A549 (cell line): ENCODE measurements around the gene OSR1. TPM values are rescaled to one million over a fixed set of nuclear protein-coding genes. Genes with fewer than 3 reads are reported as not detected.

Experiments
- ATAC-seq, 2 experiments: fragments of 200-7000 bp in 1 of 2; fragments of >200 bp in 1 of 2; cut with Nextera tagmentation in 1 of 2; cut with Tn5 transposase in 1 of 2; 3 replicates each; pipeline versions ENCODE4 v1.8.0 to v1.9.1; 2018 to 2020; ENCODE audit warnings: mild to moderate bottlenecking in 1 of 2, moderate library complexity in 1 of 2
- CTCF ChIA-PET: fragments of 300-600 bp; sonication (Branson Sonifier 250); formaldehyde crosslinking; extraction: SDS; loops from one replicate; lab custom pipeline; 2021; ENCODE audit warnings: antibody characterized with exemption, inconsistent platforms; lab: Yijun Ruan, JAX
- POLR2A ChIA-PET: fragments of 350-600 bp; formaldehyde crosslinking; extraction: SDS; loops from one replicate; lab custom pipeline; 2021; ENCODE audit warnings: antibody characterized with exemption, inconsistent platforms; lab: Yijun Ruan, JAX
- DNase-seq, 2 experiments: peaks; one replicate each; pipeline versions ENCODE4 v3.0.0 to v3.0.0-alpha.2; 2011 to 2016; ENCODE audit warnings: low read depth in 1 of 2, low spot score in 1 of 2
- FAIRE-seq: peaks from 2 replicates; lab custom pipeline; 2011; peaks lifted over from hg19 to GRCh38; lab: Jason Lieb, UNC
- H3K27ac ChIP-seq, 2 experiments: fragments of >200 bp; sonication (Bioruptor Twin); formaldehyde crosslinking; 3 replicates each; pipeline ENCODE4 v1.5.1; 2016 to 2017
- H3K4me1 ChIP-seq: fragments of >200 bp; sonication (Bioruptor Twin); formaldehyde crosslinking; 3 replicates; pipeline ENCODE4 v1.6.1; 2016
- H3K4me2 ChIP-seq: fragments of >200 bp; sonication (Bioruptor Twin); formaldehyde crosslinking; 3 replicates; pipeline ENCODE4 v1.6.1; 2016
- H3K4me3 ChIP-seq: fragments of >200 bp; sonication (Bioruptor Twin); formaldehyde crosslinking; 3 replicates; pipeline ENCODE4 v1.5.1; 2016
- H3K9me3 ChIP-seq: fragments of >200 bp; sonication (Bioruptor Twin); formaldehyde crosslinking; 3 replicates; pipeline ENCODE4 v1.6.1; 2016
- CBX2 ChIP-seq: fragments of 200-600 bp; sonication (generic); IDR thresholded peaks from 2 replicates; pipeline ENCODE4 v1.6.1; 2016; ENCODE audit warnings: low read depth, mild to moderate bottlenecking, borderline replicate concordance
- CBX8 ChIP-seq: fragments of 200-600 bp; sonication (generic); IDR thresholded peaks from 2 replicates; pipeline ENCODE4 v1.6.1; 2016
- CEBPB ChIP-seq, 2 experiments: fragments of >200 bp in 1 of 2; sonication (Bioruptor Twin) in 1 of 2; formaldehyde crosslinking in 1 of 2; IDR thresholded peaks; 2 replicates each; pipeline ENCODE4 v1.6.1; 2012 to 2016
- CHD2 ChIP-seq: fragments of 150-350 bp; IDR thresholded peaks from 2 replicates; pipeline ENCODE4 v1.6.1; 2014; ENCODE audit warnings: low read length; ENCODE audit not compliant: partially characterized antibody
- CHD4 ChIP-seq: fragments of 200-600 bp; sonication (generic); IDR thresholded peaks from 2 replicates; pipeline ENCODE4 v1.6.1; 2016; ENCODE audit warnings: antibody characterized with exemption, mild to moderate bottlenecking, borderline replicate concordance
- EHF ChIP-seq: fragments of 250-450 bp; sonication (Bioruptor Pico); IDR thresholded peaks from 2 replicates; pipeline ENCODE4 v1.5.0; 2020; ENCODE audit warnings: mild to moderate bottlenecking
- EHMT2 ChIP-seq: fragments of 200-600 bp; sonication (generic); IDR thresholded peaks from 2 replicates; pipeline ENCODE4 v1.6.1; 2016; ENCODE audit warnings: antibody characterized with exemption, low read depth, mild to moderate bottlenecking, moderate library complexity
- ESRRA ChIP-seq: fragments of 150-350 bp; IDR thresholded peaks from 2 replicates; pipeline ENCODE4 v1.6.1; 2014; ENCODE audit warnings: mild to moderate bottlenecking, low read length, borderline replicate concordance
- FOSL2 ChIP-seq, 2 experiments: fragments of 450-650 bp in 1 of 2; fragments of >200 bp in 1 of 2; sonication (Bioruptor Twin) in 1 of 2; formaldehyde crosslinking; IDR thresholded peaks; 2 replicates each; pipeline versions ENCODE4 v1.5.0 to v1.6.1; 2016 to 2020; ENCODE audit warnings: mild to moderate bottlenecking in 1 of 2, moderate library complexity in 1 of 2
- HDAC2 ChIP-seq: fragments of 200-600 bp; sonication (generic); IDR thresholded peaks from 2 replicates; pipeline ENCODE4 v1.6.1; 2016
- HEYL ChIP-seq: fragments of 250-450 bp; sonication (Bioruptor Pico); IDR thresholded peaks from 2 replicates; pipeline ENCODE4 v1.8.0; 2021; ENCODE audit warnings: mild to moderate bottlenecking, moderate library complexity
- HOXA7 ChIP-seq: fragments of 250-450 bp; sonication (Bioruptor Pico); IDR thresholded peaks from 2 replicates; pipeline ENCODE4 v1.5.0; 2020; ENCODE audit warnings: mild to moderate bottlenecking, moderate library complexity
- JUNB ChIP-seq: fragments of >200 bp; sonication (Bioruptor Twin); formaldehyde crosslinking; IDR thresholded peaks from 2 replicates; pipeline ENCODE4 v1.6.1; 2016
- KDM1A ChIP-seq: fragments of 200-600 bp; sonication (generic); IDR thresholded peaks from 2 replicates; pipeline ENCODE4 v1.6.1; 2016; ENCODE audit warnings: low read depth, mild to moderate bottlenecking
- MAX ChIP-seq: IDR thresholded peaks from 2 replicates; pipeline ENCODE4 v1.6.1; 2012
- MAZ ChIP-seq: fragments of 150-350 bp; IDR thresholded peaks from 2 replicates; pipeline ENCODE4 v1.6.1; 2014; ENCODE audit warnings: antibody characterized with exemption, low read depth, low read length, borderline replicate concordance
- NPAS2 ChIP-seq: fragments of 250-450 bp; sonication (Bioruptor Pico); IDR thresholded peaks from 2 replicates; pipeline ENCODE4 v1.8.0; 2022; ENCODE audit warnings: mild to moderate bottlenecking, moderate library complexity, borderline replicate concordance
- PBX3 ChIP-seq: IDR thresholded peaks from 2 replicates; pipeline ENCODE4 v1.6.1; 2012
- PHF8 ChIP-seq: fragments of 200-600 bp; sonication (generic); IDR thresholded peaks from 2 replicates; pipeline ENCODE4 v1.6.1; 2016; ENCODE audit warnings: low read depth, mild to moderate bottlenecking, antibody characterized with exemption, moderate library complexity, borderline replicate concordance
- POLR2A ChIP-seq: IDR thresholded peaks from 2 replicates; pipeline ENCODE4 v1.6.1; 2012; ENCODE audit warnings: mild to moderate bottlenecking, low read length
- POLR2AphosphoS2 ChIP-seq: conservative IDR thresholded peaks from 2 replicates; pipeline ENCODE4 v1.6.1; 2012; ENCODE audit warnings: low read length, improper control_type of control experiment, inconsistent platforms
- RAD21 ChIP-seq, 2 experiments: fragments of >200 bp in 1 of 2; sonication (Bioruptor Twin) in 1 of 2; formaldehyde crosslinking in 1 of 2; IDR thresholded peaks in 1 of 2; conservative IDR thresholded peaks in 1 of 2; 2 replicates in 1 of 2; 3 replicates in 1 of 2; pipeline ENCODE4 v1.6.1; 2012 to 2018; ENCODE audit warnings: inconsistent platforms in 1 of 2
- RCOR1 ChIP-seq: fragments of 150-350 bp; IDR thresholded peaks from 2 replicates; pipeline ENCODE4 v1.6.1; 2014; ENCODE audit warnings: antibody characterized with exemption, low read length, low read depth
- RFX5 ChIP-seq: fragments of 450-650 bp; IDR thresholded peaks from 2 replicates; pipeline ENCODE4 v1.7.1; 2014; ENCODE audit warnings: antibody characterized with exemption, mild to moderate bottlenecking, moderate library complexity
- RNF2 ChIP-seq: fragments of 200-600 bp; sonication (generic); IDR thresholded peaks from 2 replicates; pipeline ENCODE4 v1.6.1; 2016; ENCODE audit warnings: low read depth, mild to moderate bottlenecking, antibody characterized with exemption, moderate library complexity, borderline replicate concordance
- TFCP2L1 ChIP-seq: fragments of 250-450 bp; sonication (Bioruptor Pico); IDR thresholded peaks from 2 replicates; pipeline ENCODE4 v1.5.0; 2021; ENCODE audit warnings: mild to moderate bottlenecking
- ZFP36 ChIP-seq: fragments of 450-650 bp; IDR thresholded peaks from 2 replicates; pipeline ENCODE4 v1.6.1; 2014; ENCODE audit warnings: borderline replicate concordance; ENCODE audit not compliant: partially characterized antibody
- ZNF302 ChIP-seq: fragments of 250-450 bp; sonication (Bioruptor Pico); IDR thresholded peaks from 2 replicates; pipeline ENCODE4 v1.9.0; 2021; ENCODE audit warnings: inconsistent platforms, mild to moderate bottlenecking, moderate library complexity
- WGBS: methylation state at CpG from one replicate; pipeline ENCODE4 v1.1.6; 2017; ENCODE audit errors: missing lambda C conversion rate; 5-methylcytosine and 5-hydroxymethylcytosine counted together
- polyA plus RNA-seq, 4 experiments: library from polyadenylated mRNA; depleted of rRNA in 3 of 4; stranded (reverse); fragments of >200 nt; fragmentation: RNase III in 1 of 4; extraction: RNeasy Plus Mini Kit Qiagen cat#74134 plus additional on column Dnase treatment in 1 of 4; gene quantifications; 2 replicates in 3 of 4; 3 replicates in 1 of 4; pipeline ENCODE4 v1.2.3, GENCODE V29; 2011 to 2017
- TF ChIP-seq, protein P1 (sequence below): fragments of 150-350 bp; IDR thresholded peaks from 2 replicates; pipeline ENCODE4 v1.6.1; 2014; ENCODE audit warnings: low read depth, mild to moderate bottlenecking, low read length
- TF ChIP-seq, protein P2 (sequence below): fragments of 250-450 bp; sonication (Bioruptor Pico); IDR thresholded peaks from 2 replicates; pipeline ENCODE4 v1.5.0; 2021; ENCODE audit warnings: mild to moderate bottlenecking, moderate library complexity, borderline replicate concordance

OSR1 gene
- polyA plus RNA-seq, 2 of the 4 experiments (the other 2 are of a cell fraction): 1.8 to 4.4 TPM

DNA sequence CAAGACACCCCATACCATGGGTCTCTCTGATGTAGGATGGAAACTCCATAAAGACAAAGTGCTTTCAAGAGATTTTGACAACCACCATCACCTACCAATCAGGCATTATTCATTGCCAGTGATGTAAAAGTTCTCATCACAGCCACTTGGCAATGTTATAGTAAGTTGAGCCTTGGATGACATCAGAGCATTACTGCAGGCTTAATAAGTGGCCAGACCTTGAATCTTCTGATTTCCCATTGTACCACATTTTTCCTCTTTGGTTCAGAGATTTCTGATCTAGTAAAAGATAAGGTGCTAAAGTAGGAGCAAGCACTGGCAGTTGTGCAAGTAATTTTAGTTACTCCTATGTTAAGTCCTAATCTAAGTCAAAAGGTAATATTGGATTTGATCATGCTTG lies 36.5 kb downstream of the OSR1 start:
- no peak overlapping the region for H3K27ac ChIP-seq
- TF ChIP-seq HOXA7 (no peak), NPAS2 (CRISPR knock-in tag) (no peak), RNF2 (no peak), PBX3 (no peak), JUNB (no peak), MAZ (no peak), EHMT2 (no peak), ZNF302 (CRISPR knock-in tag) (no peak), POLR2AphosphoS2 (no peak)
- FAIRE-seq: no peak
- POLR2A ChIA-PET: no interaction called here
- 0 out of 3 replicates have a peak, but pooled peaks cover 3% of the 10 kb centered on the region for H3K9me3 ChIP-seq
- no peak for DNase-seq
- H3K4me3 ChIP-seq: no peak overlapping the region
- no peaks in the 10 kb centered on the region for H3K4me1 ChIP-seq
- no peak overlapping the region for H3K4me2 ChIP-seq
- CTCF ChIA-PET: no interaction called here
- ATAC-seq: no peak

DNA sequence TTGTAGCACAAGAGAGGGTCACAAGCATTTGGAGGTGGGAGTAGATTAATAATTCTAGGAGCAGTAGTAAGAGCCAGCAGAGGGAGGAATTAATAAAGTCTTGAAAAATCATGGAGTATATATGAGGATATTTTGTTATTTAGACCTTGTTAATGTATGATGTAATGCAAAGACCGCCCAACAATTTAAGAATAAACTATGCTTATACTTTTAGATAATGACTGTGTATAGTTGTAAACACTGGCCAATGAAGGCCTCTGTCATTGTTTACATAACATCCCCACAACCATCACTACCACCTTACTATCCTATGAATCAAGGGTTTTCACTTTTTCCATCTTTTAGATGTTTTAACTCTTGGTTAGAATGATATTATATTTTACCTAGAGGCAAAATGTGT lies 37.6 kb downstream of the OSR1 start:
- no peak overlapping the region for H3K27ac ChIP-seq
- no peak overlapping the region for H3K4me3 ChIP-seq
- 0 out of 3 replicates have a peak, but pooled peaks cover 3% of the 10 kb centered on the region for H3K9me3 ChIP-seq
- no peak overlapping the region for H3K4me2 ChIP-seq
- TF ChIP-seq HOXA7 (no peak), RFX5 (no peak), MAX (no peak), CEBPB (IDR thresholded peaks at IDR 0.05) (no peak), PBX3 (no peak), TFCP2L1 (CRISPR knock-in tag) (no peak), NPAS2 (CRISPR knock-in tag) (no peak), HDAC2 (no peak), FOSL2 (IDR thresholded peaks at IDR 0.05) (no peak), FOSL2 (CRISPR knock-in tag; IDR thresholded peaks at IDR 0.05) (no peak), RNF2 (no peak)
- TF ChIP-seq, protein P1, sequence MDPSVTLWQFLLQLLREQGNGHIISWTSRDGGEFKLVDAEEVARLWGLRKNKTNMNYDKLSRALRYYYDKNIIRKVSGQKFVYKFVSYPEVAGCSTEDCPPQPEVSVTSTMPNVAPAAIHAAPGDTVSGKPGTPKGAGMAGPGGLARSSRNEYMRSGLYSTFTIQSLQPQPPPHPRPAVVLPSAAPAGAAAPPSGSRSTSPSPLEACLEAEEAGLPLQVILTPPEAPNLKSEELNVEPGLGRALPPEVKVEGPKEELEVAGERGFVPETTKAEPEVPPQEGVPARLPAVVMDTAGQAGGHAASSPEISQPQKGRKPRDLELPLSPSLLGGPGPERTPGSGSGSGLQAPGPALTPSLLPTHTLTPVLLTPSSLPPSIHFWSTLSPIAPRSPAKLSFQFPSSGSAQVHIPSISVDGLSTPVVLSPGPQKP: no peak
- TF ChIP-seq, all 56 proteins: peak for 0
- ChIA-PET POLR2A (no interaction called here), CTCF (no interaction called here)
- no peaks in the 10 kb centered on the region for H3K4me1 ChIP-seq
- ATAC-seq (no peak), DNase-seq (no peak), FAIRE-seq (no peak)
- WGBS: 85% methylated on average over 1 of the region's 1 CpG

- ChIA-PET POLR2A (no interaction called here), CTCF (interaction anchor here (1.1 kb wide), 1 partner anchor 9 kb away, joined by 3 read pairs; no protein-coding TSS in a partner anchor)
- H3K4me3 ChIP-seq: no peak overlapping the region
- no peaks in the 10 kb centered on the region for H3K4me1 ChIP-seq
- H3K4me2 ChIP-seq: no peak overlapping the region
- TF ChIP-seq MAX (no peak), KDM1A (no peak), RAD21 (conservative IDR thresholded peaks at IDR 0.05 in 1 of 2, IDR thresholded peaks at IDR 0.05 in 1 of 2) (no peak), POLR2A (no peak), CBX2 (no peak), EHMT2 (no peak), HEYL (CRISPR knock-in tag) (no peak), CBX8 (no peak), TFCP2L1 (CRISPR knock-in tag) (no peak), ESRRA (no peak), EHF (CRISPR knock-in tag) (no peak), ZFP36 (no peak), CHD2 (no peak), CHD4 (no peak), PHF8 (no peak), RCOR1 (no peak)
- TF ChIP-seq, protein P2, sequence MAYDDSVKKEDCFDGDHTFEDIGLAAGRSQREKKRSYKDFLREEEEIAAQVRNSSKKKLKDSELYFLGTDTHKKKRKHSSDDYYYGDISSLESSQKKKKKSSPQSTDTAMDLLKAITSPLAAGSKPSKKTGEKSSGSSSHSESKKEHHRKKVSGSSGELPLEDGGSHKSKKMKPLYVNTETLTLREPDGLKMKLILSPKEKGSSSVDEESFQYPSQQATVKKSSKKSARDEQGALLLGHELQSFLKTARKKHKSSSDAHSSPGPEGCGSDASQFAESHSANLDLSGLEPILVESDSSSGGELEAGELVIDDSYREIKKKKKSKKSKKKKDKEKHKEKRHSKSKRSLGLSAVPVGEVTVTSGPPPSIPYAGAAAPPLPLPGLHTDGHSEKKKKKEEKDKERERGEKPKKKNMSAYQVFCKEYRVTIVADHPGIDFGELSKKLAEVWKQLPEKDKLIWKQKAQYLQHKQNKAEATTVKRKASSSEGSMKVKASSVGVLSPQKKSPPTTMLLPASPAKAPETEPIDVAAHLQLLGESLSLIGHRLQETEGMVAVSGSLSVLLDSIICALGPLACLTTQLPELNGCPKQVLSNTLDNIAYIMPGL (CRISPR knock-in tag): no peak
- 0 out of 3 replicates have a peak, but pooled peaks cover 5% of the 10 kb centered on the region for H3K9me3 ChIP-seq
- ATAC-seq (no peak), FAIRE-seq (no peak), DNase-seq (no peak)
- whole genome bisulfite sequencing: 78% methylated on average over 3 of the region's 3 CpGs
- H3K27ac ChIP-seq: no peak overlapping the region
Observed at GRCh38 chr2:19319698-19320097, 38.7 kb downstream of the OSR1 start.
